NOMO-1 treated with DMSO at 0.1 percent for 48 hours (cell line): ENCODE results near the gene VANGL1.

ENCODE experiments used
- DNase-seq: peaks from one replicate; lab custom pipeline; 2025; ENCODE audit not compliant: unreplicated experiment; lab: John Stamatoyannopoulos, UW

Gene VANGL1

DNA sequence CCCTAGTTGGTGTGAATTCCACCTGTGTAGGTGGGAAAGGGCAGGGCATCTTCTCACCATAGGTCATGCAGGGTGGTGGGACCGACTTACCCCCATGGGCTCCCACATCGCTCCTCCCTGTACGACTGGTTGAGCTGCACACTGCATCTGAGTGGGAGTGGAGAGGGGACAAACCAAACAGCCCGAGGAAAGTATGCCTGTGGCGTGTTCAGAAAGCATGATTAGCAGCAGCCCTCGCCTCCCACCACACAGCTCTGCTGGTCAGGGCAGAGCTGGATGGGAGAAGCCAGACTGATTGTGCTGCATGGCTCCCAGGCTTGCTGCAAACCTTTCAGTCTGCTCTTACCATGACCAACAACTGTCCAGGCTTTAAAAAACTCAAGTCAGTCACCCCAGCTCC is 24.4 kb downstream of the VANGL1 start:
- no peak for DNase-seq

DNA sequence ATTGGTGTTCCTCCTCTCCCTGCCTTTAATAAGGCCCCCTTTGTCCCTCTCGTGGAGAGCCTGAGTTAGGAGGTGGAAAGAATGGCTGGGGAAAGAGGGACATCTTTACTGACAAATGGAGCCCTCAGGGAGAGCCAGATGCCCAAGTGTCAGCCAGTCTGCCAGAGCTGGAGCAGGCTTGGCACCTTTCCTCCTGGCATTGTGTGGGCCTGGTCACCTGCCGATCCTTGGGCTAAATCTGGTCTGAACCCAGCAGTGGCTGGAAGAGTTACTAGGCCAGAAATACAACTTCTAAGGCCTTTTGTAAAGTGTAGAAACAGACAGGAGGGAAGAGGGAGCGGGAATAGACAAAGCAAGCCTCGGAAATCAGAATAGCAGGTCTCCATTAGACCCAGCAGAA is 24.9 kb downstream of the VANGL1 start:
- DNase-seq, result no peak

- no peak for DNase-seq
Measured at GRCh38 chr1:115668579-115668978, 26.8 kb downstream of the VANGL1 start.

DNA sequence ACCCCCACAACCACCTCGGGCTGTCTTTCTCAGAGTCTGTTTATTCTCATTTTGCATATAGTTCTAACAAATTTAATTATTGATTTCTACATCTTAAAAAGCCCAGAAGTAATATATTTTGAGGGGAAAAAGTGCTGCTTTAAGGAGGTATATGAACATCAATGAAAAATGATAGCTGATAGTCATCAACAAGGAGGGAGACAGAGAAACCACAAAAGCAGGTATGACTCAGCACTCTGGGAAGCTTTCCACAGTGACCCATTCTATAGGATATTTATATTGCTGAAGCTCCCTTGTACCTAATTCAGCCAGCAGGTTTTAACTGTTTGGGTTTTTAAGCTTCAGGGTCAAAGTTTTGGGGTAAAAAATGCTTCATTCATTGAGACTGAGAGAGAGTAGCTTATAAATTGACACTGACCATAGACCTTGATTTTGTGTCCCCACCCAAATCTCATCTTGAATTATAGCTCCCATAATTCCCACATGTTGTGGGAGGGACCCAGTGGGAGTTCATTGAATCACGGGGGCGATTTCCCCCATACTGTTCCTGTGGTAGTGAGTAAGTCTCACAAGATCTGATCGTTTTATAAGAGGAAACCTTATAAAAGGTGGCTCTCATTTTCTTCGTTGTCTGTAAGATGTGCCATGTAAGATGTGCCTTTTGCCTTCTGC is 27.4 kb downstream of the VANGL1 start:
- DNase-seq, result peak; percentile 4

- no peak for DNase-seq
Measured at GRCh38 chr1:115669886-115670285, 28.1 kb downstream of the VANGL1 start.

- DNase-seq, result no peak
Measured at GRCh38 chr1:115670476-115671175, 28.9 kb downstream of the VANGL1 start.

DNA sequence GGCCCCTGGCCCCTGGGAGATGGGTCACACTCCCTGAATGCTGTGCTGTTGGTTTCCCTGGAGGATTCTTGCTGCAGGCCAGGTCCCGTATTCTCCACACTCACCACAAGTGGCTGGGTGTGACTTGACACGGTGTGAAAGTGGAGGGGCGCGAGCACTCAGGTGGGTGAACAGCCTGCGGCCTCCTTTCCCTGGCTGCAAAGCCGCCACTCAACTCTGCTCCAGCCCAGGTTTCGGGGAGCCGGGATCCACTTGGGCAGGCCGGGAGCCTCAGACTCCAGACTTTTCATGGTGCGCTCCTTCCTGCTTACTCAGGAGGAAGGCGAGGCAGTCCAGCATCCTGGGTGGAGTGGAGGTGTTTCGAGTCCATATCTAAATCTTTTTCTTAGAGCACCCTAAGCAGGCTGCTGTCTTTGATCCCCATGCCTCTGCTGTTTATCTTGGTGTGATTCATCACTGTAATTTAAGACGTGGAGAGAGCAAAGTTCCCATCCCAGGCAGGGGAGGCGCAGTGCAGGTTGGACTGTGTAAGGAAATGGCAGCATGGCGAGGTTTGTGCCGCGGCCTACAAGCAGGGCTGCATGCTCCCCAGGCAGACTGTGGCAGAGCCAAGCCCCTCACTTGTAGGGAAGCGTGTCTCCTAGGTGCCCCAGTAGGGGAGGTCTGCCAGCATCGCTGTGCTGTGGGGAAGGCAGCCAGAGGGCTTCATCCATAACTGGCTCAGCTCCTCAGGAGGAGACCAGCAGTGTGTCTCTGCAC is 29.6 kb downstream of the VANGL1 start:
- DNase-seq, result no peak

- no peak for DNase-seq
Measured at GRCh38 chr1:115672224-115673009, 30.6 kb downstream of the VANGL1 start.

- DNase-seq, result no peak
Measured at GRCh38 chr1:115676498-115677181, 34.9 kb downstream of the VANGL1 start.

- no peak for DNase-seq
Measured at GRCh38 chr1:115677182-115677555, 35.4 kb downstream of the VANGL1 start.

DNA sequence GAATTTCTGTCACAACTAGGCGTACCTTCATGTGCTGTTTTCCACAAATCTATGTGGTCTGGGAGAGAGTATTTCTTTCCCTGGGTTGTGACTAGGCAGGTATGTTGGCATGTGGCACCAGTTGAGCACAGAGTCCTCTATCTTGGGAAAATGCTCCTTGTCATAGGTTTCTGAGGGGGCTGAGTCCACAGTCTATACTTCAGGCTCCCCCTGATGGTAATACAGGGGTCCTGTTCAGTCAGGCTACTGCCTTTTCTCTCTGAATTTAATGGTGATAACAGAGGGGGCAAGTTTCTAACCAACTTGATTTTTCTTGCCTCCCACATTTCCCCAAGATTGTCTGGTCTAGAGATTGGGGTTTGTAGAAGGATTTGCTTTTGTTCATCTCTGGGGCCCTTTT is 35.8 kb downstream of the VANGL1 start:
- no peak for DNase-seq

GRCh38 chr1:115678141-115678540 is 36.4 kb downstream of the VANGL1 start:
- DNase-seq, result no peak

GRCh38 chr1:115679141-115679611 is 37.4 kb downstream of the VANGL1 start:
- no peak for DNase-seq

DNA sequence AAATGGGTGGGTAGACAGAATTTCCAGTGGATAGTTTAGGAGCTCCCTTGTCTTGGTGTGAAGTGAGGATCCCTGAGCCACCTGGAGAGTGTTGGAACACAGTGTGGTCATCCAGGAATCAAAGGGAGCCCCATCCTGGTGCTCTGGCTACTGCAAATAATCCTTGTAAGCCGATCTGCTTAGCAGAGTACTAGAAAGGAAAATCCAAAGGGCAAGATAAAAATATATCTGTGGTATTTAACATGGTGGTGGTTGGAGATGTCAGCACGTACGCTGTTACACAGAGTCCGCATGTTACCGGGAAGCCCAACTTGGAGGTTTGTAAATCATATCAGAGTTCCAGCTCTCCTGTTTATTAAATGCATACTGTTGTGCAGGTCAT is 39.0 kb downstream of the VANGL1 start:
- no peak for DNase-seq

GRCh38 chr1:115682792-115683191 is 41.0 kb downstream of the VANGL1 start:
- DNase-seq, result no peak

- DNase-seq, result no peak
Measured at GRCh38 chr1:115685029-115685705, 43.4 kb downstream of the VANGL1 start.

DNA sequence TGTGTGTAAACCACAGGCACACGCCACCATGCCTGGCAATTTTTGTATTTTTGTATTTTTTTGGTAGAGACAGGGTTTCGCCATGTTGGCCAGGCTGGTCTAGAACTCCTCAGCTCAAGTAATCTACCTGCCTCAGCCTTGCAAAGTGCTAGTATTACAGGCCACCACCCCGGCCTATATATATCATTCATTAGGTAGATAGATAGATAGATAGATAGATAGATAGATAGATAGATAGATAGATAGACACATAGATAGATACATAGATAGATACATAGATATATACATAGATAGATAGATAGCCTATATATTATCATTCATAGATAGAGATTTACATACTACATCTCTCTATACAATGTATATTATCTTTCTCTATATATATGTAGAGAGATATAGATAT is 46.0 kb downstream of the VANGL1 start:
- DNase-seq, result no peak

DNA sequence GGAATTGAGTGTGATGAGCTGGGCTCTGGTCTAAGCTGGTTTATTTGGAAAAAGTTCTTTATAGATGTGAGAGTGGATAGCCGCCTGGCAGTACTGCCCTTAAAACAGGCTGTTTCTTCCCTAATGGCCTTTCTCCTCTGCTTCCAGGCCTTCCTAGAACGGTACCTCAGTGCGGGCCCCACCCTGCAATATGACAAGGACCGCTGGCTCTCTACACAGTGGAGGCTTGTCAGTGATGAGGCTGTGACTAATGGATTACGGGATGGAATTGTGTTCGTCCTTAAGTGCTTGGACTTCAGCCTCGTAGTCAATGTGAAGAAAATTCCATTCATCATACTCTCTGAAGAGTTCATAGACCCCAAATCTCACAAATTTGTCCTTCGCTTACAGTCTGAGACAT is 49.2 kb downstream of the VANGL1 start:
- DNase-seq, result no peak

DNA sequence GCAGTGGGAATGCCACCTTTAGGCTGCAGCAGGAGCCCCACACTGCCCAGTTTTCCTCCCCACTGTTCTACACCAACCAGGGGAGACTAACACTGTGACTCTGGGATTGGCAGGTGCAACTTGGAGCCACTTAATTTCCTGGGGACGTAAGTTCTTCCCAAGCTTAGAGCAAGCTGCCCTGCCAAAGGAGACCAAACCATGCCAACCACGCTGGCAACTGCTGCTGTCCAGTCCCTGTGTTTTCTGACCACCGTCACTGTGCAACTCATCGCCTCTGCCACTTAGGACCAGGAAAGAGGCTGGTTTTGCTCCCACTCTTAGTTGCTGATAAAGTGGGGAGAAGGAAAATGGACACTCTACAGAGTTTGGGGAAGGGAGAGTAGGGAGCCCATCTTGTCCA is 50.5 kb downstream of the VANGL1 start:
- no peak for DNase-seq

GRCh38 chr1:115694805-115695204 is 53.0 kb downstream of the VANGL1 start:
- DNase-seq, result no peak
